Activated T-helper 9 cell treated with anti-CD3 and anti-CD28 coated beads, Interleukin-2, amount 50 U/mL, for 16 hours (primary cell): ENCODE data around the gene TBC1D1.

Experiments
- DNase-seq: peaks from one replicate; pipeline ENCODE4 v3.0.0-alpha.2; 2020; ENCODE audit warnings: low read depth

Gene TBC1D1, protein sequence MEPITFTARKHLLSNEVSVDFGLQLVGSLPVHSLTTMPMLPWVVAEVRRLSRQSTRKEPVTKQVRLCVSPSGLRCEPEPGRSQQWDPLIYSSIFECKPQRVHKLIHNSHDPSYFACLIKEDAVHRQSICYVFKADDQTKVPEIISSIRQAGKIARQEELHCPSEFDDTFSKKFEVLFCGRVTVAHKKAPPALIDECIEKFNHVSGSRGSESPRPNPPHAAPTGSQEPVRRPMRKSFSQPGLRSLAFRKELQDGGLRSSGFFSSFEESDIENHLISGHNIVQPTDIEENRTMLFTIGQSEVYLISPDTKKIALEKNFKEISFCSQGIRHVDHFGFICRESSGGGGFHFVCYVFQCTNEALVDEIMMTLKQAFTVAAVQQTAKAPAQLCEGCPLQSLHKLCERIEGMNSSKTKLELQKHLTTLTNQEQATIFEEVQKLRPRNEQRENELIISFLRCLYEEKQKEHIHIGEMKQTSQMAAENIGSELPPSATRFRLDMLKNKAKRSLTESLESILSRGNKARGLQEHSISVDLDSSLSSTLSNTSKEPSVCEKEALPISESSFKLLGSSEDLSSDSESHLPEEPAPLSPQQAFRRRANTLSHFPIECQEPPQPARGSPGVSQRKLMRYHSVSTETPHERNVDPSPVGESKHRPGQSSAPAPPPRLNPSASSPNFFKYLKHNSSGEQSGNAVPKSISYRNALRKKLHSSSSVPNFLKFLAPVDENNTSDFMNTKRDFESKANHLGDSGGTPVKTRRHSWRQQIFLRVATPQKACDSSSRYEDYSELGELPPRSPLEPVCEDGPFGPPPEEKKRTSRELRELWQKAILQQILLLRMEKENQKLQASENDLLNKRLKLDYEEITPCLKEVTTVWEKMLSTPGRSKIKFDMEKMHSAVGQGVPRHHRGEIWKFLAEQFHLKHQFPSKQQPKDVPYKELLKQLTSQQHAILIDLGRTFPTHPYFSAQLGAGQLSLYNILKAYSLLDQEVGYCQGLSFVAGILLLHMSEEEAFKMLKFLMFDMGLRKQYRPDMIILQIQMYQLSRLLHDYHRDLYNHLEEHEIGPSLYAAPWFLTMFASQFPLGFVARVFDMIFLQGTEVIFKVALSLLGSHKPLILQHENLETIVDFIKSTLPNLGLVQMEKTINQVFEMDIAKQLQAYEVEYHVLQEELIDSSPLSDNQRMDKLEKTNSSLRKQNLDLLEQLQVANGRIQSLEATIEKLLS (N-terminal part only)

DNA sequence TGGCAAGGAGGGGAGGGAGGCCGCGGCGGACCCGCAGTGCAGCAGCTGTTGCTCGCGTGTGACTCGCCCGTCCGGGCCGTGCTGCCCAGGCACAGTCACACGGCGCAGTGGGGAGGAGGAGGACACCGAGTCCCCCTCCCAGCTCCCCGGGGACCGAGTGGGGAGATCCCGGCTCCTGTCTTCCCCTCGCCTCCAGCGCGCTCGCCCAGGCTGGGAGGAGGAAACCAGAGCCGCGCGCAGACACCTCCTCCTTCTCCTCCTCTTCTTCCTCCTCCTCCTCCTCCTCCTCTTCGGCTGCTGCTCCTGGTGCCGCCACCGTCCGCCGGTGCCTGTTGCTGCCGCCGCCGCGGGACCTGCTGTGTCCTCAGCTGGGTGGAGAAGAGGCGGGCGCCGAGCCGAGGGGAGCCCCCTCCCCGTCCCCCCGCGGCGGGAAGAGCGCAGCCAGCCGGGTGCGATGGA is at the start of gene TBC1D1:
TBC1D1 (plus strand) TSS at position 284 of the 459 bp plus-strand sequence. CDS start 11,012 bp downstream, outside the sequence.
- no peak for DNase-seq

DNA sequence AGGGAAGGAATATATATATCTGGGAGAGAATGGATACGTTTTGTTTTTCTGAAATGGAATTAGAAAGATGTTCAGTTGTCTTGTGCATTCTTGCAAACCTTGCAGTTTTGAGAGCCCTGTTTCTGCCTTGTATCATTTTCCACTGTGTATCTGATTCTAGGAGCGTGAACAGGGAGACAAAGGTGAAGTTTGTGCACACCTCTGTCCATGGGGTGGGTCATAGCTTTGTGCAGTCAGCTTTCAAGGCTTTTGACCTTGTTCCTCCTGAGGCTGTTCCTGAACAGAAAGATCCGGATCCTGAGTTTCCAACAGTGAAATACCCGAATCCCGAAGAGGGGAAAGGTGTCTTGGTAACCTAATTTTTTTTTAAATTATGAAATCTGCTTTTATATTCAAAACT is 46.7 kb upstream of the TBC1D1 start:
- DNase-seq, result no peak

DNA sequence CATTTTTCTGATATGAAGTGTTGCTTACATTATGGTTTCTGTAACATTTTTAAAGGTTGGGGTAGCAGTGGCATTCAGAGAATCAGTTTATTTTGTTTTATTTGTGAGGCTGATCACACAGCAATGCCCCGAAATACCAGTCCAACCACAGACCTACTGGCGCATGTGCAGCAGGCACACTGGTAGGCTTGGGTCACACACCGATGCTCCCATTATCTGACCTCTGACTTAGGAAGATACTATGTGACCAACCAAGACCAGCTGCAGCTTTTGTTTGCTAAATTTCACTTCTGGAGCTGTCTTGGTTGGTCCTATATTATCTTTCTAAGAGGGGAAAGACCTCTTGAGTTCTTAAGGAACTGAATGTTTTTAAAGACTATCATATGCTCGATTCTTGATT is 45.7 kb upstream of the TBC1D1 start:
- no peak for DNase-seq

DNA sequence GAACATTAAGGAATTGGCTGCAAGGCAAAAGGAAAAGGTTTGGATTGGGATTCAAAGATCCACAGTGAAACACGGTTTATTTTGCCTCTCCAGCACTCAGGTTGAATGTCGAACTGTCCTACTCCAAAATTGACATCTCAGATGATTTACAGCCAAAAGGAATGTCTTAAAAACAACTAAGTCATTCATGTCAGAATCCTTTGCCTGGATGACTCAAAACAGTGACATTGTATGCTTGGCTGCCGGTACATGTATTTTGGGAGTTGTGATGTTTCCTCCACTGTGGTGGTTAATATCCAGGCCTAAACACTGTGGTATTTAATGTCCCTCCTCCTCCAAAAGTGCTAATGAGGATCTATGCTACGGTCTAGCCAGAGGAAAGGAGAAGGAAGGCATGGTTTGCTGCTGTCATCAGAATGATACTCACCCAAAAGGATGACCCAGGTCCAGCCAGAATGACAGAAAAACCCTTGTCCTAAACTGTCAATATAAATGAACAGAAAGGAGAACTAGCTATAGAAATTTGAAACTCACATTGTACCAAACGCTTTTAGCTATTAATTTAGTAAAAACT is 43.5 kb upstream of the TBC1D1 start:
- DNase-seq, result no peak

DNA sequence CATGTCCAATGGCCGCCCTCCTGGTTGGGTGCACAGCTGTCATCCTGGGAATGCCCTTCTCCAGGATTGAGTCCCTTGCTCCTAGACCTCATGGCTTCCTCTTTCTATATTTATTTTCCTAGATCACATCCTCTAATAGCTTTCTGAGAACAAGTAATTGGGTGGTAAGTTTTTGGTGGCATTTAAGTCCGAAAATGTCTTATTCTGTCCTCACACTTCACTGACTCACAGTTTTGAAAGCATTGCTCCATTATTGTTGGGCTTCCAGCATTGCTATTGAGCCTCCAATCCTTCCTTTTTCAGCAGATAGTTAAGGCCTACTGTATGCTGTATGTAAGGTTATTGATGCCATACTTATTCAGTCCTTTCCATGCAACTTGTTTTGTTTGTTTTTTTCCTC is 38.5 kb upstream of the TBC1D1 start:
- no peak for DNase-seq

DNA sequence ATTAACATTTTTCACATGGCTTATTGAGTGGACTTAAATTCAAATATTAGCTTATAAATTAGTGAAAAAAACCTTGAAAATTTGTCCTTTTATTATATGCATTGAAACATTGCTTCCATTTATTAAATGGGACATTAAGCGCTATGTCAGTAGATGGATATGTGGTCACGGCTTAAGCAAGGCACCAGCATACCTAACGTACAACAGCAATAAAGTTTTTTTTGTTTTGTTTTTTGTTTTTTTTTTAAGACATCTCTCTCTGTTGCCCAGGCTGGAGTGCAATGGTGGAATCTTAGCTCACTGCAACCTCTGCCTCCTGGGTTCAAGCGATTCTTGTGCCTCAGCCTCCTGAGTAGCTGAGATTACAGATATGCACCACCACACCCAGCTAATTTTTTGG is 32.8 kb upstream of the TBC1D1 start:
- DNase-seq, result no peak

DNA sequence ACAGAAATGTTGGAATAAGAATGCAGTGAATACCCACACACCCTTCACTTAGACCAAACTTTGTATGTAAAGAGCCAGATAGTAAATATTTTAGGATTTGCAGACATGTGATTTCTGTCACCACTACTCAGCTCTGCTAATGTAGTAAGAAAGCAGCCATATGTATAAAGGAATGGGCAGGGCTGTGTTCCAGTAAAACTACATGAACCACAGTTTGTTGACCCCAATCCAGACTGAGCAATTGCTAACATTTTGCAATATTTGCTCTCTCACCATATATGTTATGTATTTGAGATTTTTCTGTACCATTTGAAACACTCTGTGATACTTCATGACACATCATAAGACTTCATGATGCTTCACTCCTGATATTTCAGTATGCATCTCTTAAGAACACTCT is 32.0 kb upstream of the TBC1D1 start:
- no peak for DNase-seq

DNA sequence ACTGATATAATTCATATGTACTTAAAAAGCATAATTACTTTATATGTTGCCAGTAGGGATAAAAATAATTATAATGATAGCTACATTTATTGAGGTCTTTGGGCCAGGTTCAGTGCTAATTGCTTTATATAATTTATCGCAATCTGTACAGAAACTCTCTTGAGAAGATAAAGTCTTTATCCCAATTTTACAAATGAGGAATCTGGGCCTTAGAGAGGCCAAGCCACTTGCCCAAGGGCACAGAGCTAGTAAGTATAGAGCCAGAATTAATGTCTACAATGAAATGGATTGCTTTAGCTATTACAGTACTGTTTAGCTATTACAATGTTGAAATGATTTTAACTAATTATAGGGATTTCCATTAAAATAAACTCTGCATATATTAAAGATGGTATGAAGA is 30.6 kb upstream of the TBC1D1 start:
- no peak for DNase-seq

DNA sequence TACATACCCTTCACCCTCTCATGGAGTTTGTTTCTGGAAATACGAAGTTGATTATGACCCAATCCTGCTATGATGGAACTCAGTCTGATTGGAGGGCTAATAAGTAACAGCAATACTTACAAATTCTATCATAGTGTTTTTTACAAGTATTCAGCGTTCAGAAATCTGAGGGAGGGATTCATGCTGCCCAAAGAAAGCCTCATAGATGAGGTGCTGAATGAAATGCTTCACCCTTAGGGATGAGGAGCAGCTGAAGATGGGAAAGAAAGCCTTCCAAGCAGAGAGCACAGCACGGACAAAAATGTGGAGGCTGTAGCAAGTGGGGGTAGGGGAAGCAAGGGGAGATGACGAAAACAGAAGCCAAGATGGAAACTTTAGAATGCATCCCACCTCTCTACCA is 27.9 kb upstream of the TBC1D1 start:
- no peak for DNase-seq

DNA sequence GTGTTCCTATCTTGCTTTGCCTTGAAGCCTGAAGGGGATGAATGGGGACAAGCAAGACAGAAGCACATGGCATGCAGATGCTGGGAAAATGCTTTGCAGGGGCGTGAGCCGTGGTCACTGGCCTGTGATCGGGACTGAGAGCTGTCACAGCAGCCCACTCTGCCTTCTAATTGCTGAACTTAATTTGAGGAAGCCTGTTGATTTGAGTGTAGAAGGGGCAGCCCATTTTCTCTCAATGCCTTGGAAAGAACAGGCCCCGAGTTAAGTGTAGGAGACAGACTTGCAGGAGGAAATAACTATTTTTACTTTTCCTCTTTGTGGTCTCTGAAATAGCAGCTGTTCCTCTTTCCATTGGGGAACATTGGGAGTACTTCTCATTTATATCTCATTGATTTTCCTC is 26.1 kb upstream of the TBC1D1 start:
- no peak for DNase-seq

DNA sequence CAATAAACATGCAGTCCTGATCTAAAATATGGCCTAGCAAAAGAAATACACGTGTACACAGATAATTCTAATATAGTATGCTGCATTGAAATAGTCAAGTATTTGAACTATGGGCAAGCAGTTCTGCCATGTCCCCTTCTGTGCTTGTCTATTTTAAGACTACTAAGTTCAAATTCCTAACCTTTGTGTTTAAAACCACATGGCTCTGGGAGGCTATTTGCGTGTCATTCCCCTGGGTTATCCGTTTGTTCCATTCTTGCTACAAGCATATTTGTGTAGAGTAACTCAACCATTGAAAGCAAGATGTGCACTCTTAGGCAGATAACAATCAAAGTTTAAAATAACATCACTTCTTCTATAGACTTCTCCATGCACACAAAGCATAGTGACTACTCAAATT is 25.4 kb upstream of the TBC1D1 start:
- DNase-seq, result no peak

DNA sequence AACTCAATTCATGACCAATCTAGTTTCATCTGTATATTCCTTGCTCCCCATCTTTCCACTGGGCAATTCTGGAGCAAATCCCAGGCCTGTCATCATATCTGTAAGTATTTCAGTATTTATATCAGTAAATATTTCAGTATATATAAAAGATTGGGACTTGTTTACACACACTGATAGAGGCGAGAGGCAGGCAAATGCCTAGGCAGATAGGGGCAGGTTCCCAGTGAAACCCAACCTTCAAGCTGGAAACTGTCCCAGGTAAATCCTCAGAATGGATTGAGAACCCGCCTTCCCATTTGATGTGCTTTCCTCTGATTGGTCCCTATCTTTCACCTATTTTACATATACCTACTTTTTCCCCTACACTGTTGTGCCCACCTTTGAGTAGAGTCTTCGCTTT is 23.8 kb upstream of the TBC1D1 start:
- no peak for DNase-seq

DNA sequence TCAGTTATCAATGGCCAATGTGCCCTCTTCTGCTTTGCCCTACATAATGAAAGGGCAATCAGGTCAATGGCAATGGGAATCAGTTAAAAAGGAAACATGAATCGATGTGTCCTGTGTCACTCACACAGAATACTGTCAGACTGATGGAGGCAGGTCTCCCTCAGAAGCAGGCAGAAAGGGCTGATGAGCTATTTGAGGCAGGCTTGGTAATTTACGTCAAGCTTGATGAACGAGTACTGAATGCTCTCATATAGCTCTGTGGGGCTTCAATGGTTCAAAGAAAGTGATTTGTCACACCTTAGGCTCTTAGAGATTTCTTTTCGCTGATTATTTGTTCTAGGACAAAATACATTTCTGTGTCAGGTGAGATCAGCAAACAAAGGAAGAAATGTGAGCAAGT is 22.6 kb upstream of the TBC1D1 start:
- no peak for DNase-seq

DNA sequence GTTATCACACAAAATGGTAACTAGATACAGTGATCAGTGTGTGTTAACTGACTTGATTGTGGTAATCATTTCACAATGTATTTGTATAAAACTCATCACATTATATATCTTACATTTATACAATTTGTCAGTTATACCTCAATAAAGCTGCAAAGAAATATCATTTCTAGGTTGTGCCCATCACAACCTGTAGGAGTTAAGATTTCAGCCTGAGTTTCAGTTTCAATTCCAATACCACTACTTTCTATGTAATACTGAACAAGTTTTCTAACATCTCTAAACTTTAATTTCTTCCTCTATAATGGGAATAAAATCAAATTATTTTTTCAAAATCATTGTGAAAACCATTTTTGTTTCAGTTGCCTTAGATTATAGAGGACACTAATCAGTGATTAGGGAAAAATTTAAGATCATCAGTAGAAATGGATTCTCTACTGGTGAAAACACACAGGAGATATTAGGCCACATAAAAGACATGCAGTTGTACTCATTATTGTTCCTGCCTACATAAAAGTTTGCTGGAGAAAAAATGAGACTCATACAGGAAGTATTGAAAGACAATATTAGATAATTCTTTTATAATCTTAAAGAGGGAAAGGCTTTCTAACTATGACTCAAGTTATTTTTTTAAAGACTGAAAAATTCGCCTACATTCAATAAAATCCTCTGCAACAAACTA is 18.4 kb upstream of the TBC1D1 start:
- no peak for DNase-seq

DNA sequence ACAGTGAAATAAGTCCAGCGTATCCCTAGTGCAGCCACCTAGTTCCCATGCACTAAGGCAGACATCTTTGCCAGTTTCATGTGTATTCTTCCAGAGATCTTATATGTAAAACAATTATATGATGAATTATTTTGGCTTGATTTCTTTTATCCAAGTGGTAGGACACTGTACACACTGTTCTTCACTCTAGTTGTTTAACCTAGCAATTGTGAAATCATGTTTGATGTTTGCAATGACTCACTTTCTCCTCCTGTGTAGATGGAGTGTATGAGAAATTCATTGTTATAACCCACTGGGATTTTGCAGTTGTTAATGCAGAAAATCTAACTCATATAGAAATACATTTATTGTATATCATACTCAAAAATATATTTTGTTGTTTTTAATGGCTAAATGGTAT is 17.5 kb upstream of the TBC1D1 start:
- no peak for DNase-seq

DNA sequence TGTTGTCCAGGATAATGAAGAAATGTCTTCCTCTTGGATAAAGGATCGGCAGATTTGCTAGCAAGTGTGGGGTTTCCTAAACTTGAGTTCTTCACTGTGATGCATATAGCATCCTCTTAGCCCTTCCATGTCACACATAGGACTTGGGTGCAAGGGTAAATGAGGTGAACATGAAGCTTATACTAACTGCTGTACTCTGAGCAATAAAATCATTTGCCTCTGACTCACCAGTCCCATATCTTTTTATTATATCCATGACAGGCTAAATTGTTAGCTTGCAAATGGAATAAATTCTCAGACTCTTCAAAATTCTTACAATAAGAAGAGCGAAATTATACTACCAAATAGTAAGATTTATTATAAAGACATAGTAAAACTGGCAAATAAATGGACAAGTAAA is 14.7 kb upstream of the TBC1D1 start:
- DNase-seq, result no peak

DNA sequence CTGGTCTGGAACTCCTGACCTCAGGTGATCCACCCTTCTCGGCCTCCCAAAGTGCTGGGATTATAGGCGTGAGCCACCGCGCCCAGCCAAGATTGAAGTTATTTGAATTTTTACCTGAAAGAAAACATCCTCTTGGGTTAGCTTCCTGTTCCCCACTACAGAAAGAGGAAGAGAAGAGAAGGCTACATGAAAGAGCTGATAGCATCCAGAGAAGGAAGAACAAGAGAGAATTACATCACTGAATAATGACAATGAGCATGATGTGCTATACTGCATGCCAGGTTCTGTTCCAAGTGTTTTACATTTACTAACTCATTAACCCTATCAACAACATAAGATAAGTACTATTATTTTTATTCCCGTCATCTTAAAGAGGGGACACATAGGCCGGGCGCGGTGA is 11.5 kb upstream of the TBC1D1 start:
- no peak for DNase-seq

DNA sequence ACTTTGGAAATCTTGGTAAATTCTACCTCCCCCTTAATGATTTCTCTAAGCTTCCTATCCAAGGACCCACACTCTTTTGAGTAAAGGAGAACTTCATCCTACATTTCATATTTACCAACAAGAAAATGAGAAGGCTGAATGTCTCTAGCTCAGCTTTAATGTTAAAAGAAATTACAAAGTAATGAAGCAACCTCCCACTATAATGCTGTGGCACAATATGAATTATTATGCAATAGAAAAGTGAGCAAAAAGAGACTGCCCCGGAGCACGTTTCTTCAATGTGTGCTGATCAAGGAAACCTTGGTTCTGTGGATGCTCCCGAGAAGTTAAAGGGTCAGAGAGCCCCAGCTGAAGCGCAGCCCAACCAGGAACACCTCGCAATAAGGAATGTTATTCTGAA is 9.1 kb upstream of the TBC1D1 start:
- DNase-seq, result no peak

DNA sequence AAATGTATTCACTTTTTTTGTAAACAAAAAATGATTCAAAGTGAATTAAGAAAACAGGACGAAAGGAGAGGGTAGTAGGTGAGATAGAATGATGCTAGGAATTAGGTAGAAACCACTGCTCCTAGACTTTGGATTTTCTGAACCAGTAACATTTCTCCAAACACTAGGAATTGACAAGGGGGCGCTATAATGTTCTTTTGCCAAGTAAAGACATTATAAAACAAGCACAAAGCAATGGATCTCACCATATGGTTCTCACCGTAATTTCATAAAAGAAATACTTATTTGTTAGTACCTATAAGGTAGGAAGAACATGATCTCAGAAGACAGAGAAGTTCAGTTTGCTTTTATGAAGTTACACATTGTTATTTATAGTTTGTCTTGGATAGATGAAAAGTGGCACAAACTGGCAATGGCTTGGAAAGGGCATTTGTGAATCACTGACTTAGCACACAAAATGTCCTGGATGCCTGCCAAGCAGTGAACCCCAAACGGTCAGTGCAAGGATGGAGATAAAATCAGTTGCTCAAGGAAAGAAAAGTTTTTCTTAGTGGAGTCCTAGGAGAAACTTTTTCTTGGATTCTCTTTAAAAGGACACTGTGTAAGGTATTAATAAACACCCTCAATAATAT is 8.1 kb upstream of the TBC1D1 start:
- DNase-seq, result no peak

DNA sequence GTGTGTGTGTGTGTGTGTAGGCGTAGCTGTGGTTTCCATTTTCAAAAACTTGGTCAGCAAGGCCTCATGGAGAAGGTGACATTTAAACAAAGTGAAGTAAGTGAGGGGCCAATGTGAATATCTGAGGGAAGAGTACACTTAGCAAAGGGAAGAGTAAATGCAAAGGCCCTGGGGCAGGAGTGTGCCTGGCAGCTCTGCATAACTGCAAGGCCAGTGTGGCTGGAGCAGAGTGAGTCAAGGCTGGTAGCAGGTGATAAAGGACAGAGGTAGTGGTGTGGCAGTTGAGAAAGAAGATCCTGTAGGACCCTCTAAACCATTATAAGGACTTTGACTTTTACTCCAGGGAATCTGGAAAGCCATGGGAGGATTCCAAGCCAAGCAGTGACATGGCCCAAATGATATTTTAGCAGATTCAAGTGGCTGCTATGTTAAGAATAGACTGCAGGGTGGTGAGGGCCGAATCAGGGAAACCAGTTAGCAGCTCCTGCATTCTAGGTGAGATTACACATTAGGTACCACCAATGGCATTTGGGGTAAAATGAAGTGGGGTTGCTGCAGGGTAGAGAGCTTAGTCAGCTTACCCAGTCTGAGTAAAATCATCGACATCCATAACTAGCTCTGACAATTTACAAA is 5.9 kb upstream of the TBC1D1 start:
- no peak for DNase-seq

DNA sequence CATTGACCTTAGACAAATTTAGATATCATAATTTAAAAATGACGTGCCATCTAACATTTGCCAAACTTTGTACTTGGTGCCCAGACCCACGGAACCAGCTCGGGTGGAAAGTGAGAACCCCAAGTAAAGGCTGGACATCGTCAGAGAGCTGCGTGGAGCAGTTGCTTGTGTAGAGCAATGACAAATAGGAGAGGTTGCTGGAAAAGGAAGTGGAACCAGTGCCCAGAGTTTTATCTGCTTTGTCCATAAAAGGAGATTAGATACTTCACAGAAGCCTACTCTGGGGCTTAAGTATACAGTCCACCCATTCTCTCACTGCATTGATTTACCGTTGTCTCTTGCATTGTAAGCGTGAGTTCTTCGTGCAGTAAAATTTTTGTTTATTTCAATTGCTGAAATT is 5.4 kb upstream of the TBC1D1 start:
- no peak for DNase-seq
